Lung (tissue), 12 donors: ENCODE results near the gene PRSS50. TPM values are rescaled to one million over a fixed set of nuclear protein-coding genes. Genes with fewer than 3 reads are reported as not detected.
"Not testable (repeated sequence)": the region's sequence is repeated elsewhere in the genome, so short reads cannot be mapped to it uniquely, and the experiment has no call there.

ENCODE experiments used
- ATAC-seq: fragments of 200-7000 bp; cut with Tn5 transposase; one replicate; pipeline ENCODE4 v1.9.1; 2020; ENCODE audit warnings: moderate number of reproducible peaks; ENCODE audit not compliant: insufficient read depth, low FRiP score
- DNase-seq, 3 donors: peaks; one replicate each; pipeline ENCODE4 v3.0.0-alpha.2; 2013 to 2017
- H3K27ac ChIP-seq, 2 donors: one replicate each; pipeline ENCODE4 v1.5.1; 2013; ENCODE audit warnings: mild to moderate bottlenecking in 2 of 2, moderate library complexity in 2 of 2, control low read depth in 1 of 2, inconsistent platforms in 1 of 2, low read depth in 1 of 2, low read length in 1 of 2
- H3K27me3 ChIP-seq, 3 donors: one replicate each; pipeline ENCODE4 v1.5.1; 2013; ENCODE audit warnings: low read length in 2 of 3; ENCODE audit not compliant: control insufficient read depth in 3 of 3, insufficient read depth in 3 of 3
- H3K36me3 ChIP-seq, 4 donors: one replicate each; pipeline ENCODE4 v1.5.1; 2013; ENCODE audit warnings: low read length in 4 of 4, mild to moderate bottlenecking in 1 of 4, moderate library complexity in 1 of 4; ENCODE audit not compliant: control insufficient read depth in 4 of 4, insufficient read depth in 4 of 4
- H3K4me1 ChIP-seq, 5 donors: one replicate each; pipeline ENCODE4 v1.5.1; 2013; ENCODE audit warnings: low read length in 5 of 5, mild to moderate bottlenecking in 2 of 5, moderate library complexity in 1 of 5; ENCODE audit not compliant: control insufficient read depth in 5 of 5, insufficient read depth in 5 of 5
- H3K4me3 ChIP-seq: one replicate; pipeline ENCODE4 v1.5.1; 2013; ENCODE audit warnings: mild to moderate bottlenecking, control low read depth, moderate library complexity
- H3K9ac ChIP-seq, 2 donors: one replicate each; pipeline ENCODE4 v1.5.1; 2013; ENCODE audit warnings: low read length in 2 of 2, control low read depth in 1 of 2; ENCODE audit not compliant: insufficient read depth in 1 of 2
- H3K9me3 ChIP-seq, 4 donors: one replicate each; pipeline ENCODE4 v1.5.1; 2013; ENCODE audit warnings: low read length in 3 of 4, mild to moderate bottlenecking in 1 of 4, moderate library complexity in 1 of 4; ENCODE audit not compliant: control insufficient read depth in 4 of 4, insufficient read depth in 3 of 4
- WGBS, 2 donors: extraction: QIAGEN DNeasy Blood & Tissue Kit; methylation state at CpG; one replicate each; pipeline ENCODE4 v1.1.7; 2013; 5-methylcytosine and 5-hydroxymethylcytosine counted together
- polyA plus RNA-seq, 2 donors: library from polyadenylated mRNA; stranded (reverse); fragments of 200-250 nt; gene quantifications; one replicate each; pipeline ENCODE4 v1.2.1, GENCODE V29; 2013
- total RNA-seq, 2 donors: library from RNA; depleted of rRNA in 1 of 2; stranded (reverse); fragments of >200 nt in 1 of 2; gene quantifications; one replicate each; pipeline ENCODE4 v1.2.1, GENCODE V29; 2014 to 2021
- TF ChIP-seq, protein P1 (sequence below): IDR thresholded peaks from 2 replicates; pipeline ENCODE4 v1.5.1; 2012; ENCODE audit warnings: mild to moderate bottlenecking; ENCODE audit errors: control extremely low read depth, extremely low read depth
- donor health status: control.
- donor health status: control.
- donor health status: Bipolar disorder and iron deficiency.
- donor health status: healthy.
- donor health status: DM: yes; HTN: yes; CAD: no.

Gene PRSS50
- total and polyA plus RNA-seq, 4 donors, result 0.08 to 2.2 (median 0.31) TPM

DNA sequence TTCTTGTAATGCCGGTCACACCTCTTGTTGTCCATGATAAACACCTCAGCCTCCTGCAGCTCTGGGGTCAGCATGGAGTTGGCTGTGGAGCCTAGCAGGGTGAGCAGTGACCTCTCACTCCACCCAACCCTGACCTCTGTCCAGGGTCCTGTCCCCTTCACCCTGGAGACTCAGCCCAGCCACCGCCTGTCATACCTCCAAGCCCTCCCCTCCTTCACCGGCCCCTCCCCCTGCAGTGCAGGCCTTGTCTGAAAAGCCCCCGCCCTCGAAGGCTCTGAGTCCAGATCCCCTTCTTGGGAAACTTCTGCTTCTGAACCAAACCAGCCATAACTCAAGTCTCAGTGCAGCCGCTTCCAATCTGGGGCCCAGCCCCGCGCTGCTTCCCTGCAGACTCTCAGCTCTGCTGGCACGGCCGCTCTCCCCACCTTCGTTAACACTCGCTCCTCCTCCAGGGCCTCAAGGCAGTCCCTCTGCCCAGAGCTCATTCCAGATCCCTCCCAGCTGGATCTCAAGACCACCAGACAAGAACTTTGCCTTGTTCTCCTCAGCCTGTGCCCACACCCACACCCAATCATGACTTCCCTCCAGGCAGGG, 25.4 kb upstream of the PRSS50 start:
- ATAC-seq, result no peak
- Histone ChIP-seq H3K36me3 (no peaks in the 10 kb centered on the region), H3K4me3 (no peak overlapping the region), H3K9me3 (no peaks in the 10 kb centered on the region), H3K9ac (no peak overlapping the region), H3K27ac (no peak overlapping the region), H3K4me1 (no peaks in the 10 kb centered on the region), H3K27me3 (peaks cover 0 to 4% (median 0%) of the 10 kb centered on the region in 3 donors)
- TF ChIP-seq, protein P1, sequence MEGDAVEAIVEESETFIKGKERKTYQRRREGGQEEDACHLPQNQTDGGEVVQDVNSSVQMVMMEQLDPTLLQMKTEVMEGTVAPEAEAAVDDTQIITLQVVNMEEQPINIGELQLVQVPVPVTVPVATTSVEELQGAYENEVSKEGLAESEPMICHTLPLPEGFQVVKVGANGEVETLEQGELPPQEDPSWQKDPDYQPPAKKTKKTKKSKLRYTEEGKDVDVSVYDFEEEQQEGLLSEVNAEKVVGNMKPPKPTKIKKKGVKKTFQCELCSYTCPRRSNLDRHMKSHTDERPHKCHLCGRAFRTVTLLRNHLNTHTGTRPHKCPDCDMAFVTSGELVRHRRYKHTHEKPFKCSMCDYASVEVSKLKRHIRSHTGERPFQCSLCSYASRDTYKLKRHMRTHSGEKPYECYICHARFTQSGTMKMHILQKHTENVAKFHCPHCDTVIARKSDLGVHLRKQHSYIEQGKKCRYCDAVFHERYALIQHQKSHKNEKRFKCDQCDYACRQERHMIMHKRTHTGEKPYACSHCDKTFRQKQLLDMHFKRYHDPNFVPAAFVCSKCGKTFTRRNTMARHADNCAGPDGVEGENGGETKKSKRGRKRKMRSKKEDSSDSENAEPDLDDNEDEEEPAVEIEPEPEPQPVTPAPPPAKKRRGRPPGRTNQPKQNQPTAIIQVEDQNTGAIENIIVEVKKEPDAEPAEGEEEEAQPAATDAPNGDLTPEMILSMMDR, result no peak
- peak; percentile 37 to 59 (median 39) for DNase-seq
- WGBS, 2 donors, result 80 to 83% methylated on average over 12 of the region's 12 CpGs

DNA sequence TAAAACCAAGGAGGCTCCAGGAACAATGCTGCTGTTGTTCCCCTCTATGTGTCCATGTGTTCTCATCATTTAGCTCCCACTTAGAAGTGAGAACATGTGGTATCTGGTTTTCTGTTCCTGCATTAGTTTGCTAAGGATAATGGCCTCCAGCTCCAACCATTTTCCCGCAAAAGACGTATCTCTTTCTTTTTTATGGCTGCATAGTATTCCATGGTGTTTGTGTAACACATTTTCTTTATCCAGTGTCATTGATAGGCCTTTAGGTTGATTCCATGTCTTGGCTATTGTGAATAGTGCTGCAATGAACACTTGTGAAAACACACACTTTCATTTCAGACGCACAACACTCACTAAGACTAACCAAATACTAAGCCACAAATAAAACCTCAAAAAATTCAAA, 21.9 kb upstream of the PRSS50 start:
- not testable (repeated sequence) for ATAC-seq
- WGBS, 2 donors, result 97 to 99% methylated on average over 3 of the region's 3 CpGs

DNA sequence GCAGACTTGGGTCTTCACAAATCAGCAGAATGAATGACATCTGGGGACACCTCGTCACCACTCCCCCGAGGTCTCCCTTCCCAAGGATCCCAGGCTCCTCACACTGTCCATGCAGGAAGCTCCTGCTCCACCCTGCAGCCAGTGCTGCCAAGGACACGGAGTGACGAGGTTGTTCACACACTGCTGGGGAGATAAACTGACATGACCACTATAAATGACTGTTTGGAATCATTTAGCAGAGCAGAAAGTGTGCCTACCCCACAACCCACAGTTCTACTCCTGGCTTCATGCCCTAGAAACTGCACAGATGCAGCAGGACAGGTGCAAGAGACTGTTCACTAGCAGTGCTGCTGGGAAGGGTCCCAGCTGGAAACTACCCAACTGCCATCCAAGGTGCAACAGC, 19.7 kb upstream of the PRSS50 start:
- Histone ChIP-seq H3K9ac (no peak overlapping the region), H3K36me3 (no peaks in the 10 kb centered on the region), H3K4me1 (no peaks in the 10 kb centered on the region), H3K27me3 (peaks cover 0 to 2% (median 0%) of the 10 kb centered on the region in 3 donors), H3K27ac (no peak overlapping the region), H3K4me3 (no peak overlapping the region), H3K9me3 (no peaks in the 10 kb centered on the region)
- 71 to 73% methylated on average over 4 of the region's 4 CpGs for WGBS, 2 donors
- TF ChIP-seq, protein P1, result no peak
- DNase-seq (no peak), ATAC-seq (no peak)

More for the DNA sequence above, 21.9 kb upstream of the PRSS50 start:
- not testable (repeated sequence) for DNase-seq, H3K4me1 ChIP-seq, H3K9ac ChIP-seq, H3K9me3 ChIP-seq, H3K27me3 ChIP-seq, H3K4me3 ChIP-seq, H3K27ac ChIP-seq, H3K36me3 ChIP-seq

DNA sequence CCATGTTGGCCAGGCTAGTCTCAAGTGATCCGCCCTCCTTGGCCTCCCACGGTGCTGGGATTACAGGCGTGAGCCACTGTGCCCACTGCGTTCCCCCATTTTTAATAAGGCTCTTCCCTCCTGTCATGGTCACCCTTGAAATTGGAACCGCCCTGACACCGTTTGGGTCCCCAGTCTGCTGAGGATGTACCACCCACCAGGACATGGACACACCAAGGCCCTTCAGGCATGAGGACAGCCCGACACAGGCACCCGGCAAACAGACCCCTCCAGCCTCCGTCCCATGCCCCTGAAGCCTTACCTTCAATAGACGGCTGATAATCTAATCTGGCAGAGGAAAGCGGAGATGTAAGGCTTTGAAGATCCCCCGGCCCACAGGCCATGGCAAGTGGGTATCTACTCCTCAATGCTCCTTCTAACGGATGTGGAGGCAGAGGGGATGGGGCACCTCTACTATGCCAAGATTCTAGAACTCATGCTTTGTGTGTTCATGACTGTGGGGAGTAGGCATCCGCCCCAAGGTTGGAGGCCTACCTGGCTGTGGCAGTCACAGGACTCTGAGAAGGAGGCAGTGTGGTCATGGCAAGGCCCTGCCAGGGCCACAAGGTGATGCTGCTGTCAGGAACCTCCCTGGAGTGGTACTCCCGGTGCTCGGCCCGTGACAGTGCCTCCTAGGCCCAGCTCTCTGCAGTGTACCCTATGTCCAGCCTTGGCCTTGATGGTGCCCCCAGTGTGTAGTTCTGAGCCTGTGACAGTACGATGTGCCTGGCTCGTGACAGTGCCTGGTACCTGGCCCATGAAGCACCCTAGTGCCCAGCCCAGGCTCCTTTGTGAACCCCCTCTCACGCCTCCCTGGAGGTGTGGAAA, 18.6 kb upstream of the PRSS50 start:
- H3K9ac ChIP-seq, result no peak overlapping the region
- ATAC-seq, result no peak
- peaks cover 0 to 2% (median 0%) of the 10 kb centered on the region in 3 donors for H3K27me3 ChIP-seq
- H3K4me1 ChIP-seq, result no peaks in the 10 kb centered on the region
- no peak overlapping the region for H3K27ac ChIP-seq
- no peak for DNase-seq
- no peak overlapping the region for H3K4me3 ChIP-seq
- H3K9me3 ChIP-seq, result no peaks in the 10 kb centered on the region
- 93 to 95% methylated on average over 20 of the region's 20 CpGs for WGBS, 2 donors
- H3K36me3 ChIP-seq, result no peaks in the 10 kb centered on the region
- TF ChIP-seq, protein P1, result no peak
